GM23248 (cell line): ENCODE measurements around the gene CNOT1. TPM values are rescaled to one million over a fixed set of nuclear protein-coding genes. Genes with fewer than 3 reads are reported as not detected.

Experiments
- DNase-seq: peaks from one replicate; pipeline ENCODE4 v3.0.0-alpha.2; 2015
- H2AFZ ChIP-seq: fragments of 200-600 bp; sonication (generic); 2 replicates; pipeline ENCODE4 v1.6.1; 2016; ENCODE audit warnings: antibody characterized with exemption
- H3F3A ChIP-seq: fragments of 200-600 bp; sonication (generic); 2 replicates; pipeline ENCODE4 v1.6.1; 2016; ENCODE audit warnings: mild to moderate bottlenecking, antibody characterized with exemption, mixed run types; ENCODE audit not compliant: insufficient read depth
- H3K27ac ChIP-seq: fragments of 200-600 bp; sonication (generic); 2 replicates; pipeline ENCODE4 v1.5.1; 2016; ENCODE audit warnings: mild to moderate bottlenecking
- H3K27me3 ChIP-seq: fragments of 200-600 bp; sonication (generic); replicated peaks from 2 replicates; pipeline ENCODE4 v1.6.1; 2016; ENCODE audit warnings: mild to moderate bottlenecking; ENCODE audit not compliant: insufficient read depth
- H3K36me3 ChIP-seq: fragments of 200-600 bp; sonication (generic); 2 replicates; pipeline ENCODE4 v1.6.1; 2016; ENCODE audit warnings: low read depth, mild to moderate bottlenecking
- H3K4me1 ChIP-seq: fragments of 200-600 bp; sonication (generic); 2 replicates; pipeline ENCODE4 v1.6.1; 2016; ENCODE audit warnings: mild to moderate bottlenecking; ENCODE audit not compliant: insufficient read depth
- H3K4me2 ChIP-seq: fragments of 200-600 bp; sonication (generic); one replicate; pipeline ENCODE4 v1.6.1; 2016; ENCODE audit warnings: mild to moderate bottlenecking; ENCODE audit not compliant: unreplicated experiment
- H3K4me3 ChIP-seq: fragments of 200-600 bp; sonication (generic); 2 replicates; pipeline ENCODE4 v1.5.1; 2016; ENCODE audit warnings: mild to moderate bottlenecking
- H3K79me2 ChIP-seq: fragments of 200-600 bp; sonication (generic); 2 replicates; pipeline ENCODE4 v1.6.1; 2016; ENCODE audit warnings: mild to moderate bottlenecking; ENCODE audit not compliant: insufficient read depth
- H3K9ac ChIP-seq: fragments of 200-600 bp; sonication (generic); 2 replicates; pipeline ENCODE4 v1.6.1; 2016; ENCODE audit warnings: mild to moderate bottlenecking
- H3K9me2 ChIP-seq: fragments of 200-600 bp; sonication (generic); 2 replicates; pipeline ENCODE4 v1.6.1; 2016; ENCODE audit warnings: mixed run types, mild to moderate bottlenecking, moderate library complexity; ENCODE audit not compliant: insufficient read depth
- H3K9me3 ChIP-seq: fragments of 200-600 bp; sonication (generic); one replicate; pipeline ENCODE4 v1.6.1; 2017; ENCODE audit warnings: low read depth
- H4K20me1 ChIP-seq: fragments of 200-600 bp; sonication (generic); 2 replicates; pipeline ENCODE4 v1.6.0; 2016; ENCODE audit not compliant: insufficient read depth
- EZH2 ChIP-seq: fragments of 200-600 bp; sonication (generic); IDR thresholded peaks from 2 replicates; pipeline ENCODE4 v1.6.1; 2018; ENCODE audit warnings: antibody characterized with exemption, mild to moderate bottlenecking; ENCODE audit not compliant: insufficient read depth, poor library complexity, severe bottlenecking
- EZH2phosphoT487 ChIP-seq: fragments of 200-600 bp; sonication (generic); IDR thresholded peaks from 2 replicates; pipeline ENCODE4 v1.6.1; 2018; ENCODE audit warnings: antibody characterized with exemption, moderate library complexity, mild to moderate bottlenecking, low read depth; ENCODE audit not compliant: insufficient read depth
- WGBS, 2 experiments: methylation state at CpG; one replicate each; pipeline ENCODE4 v1.1.6; 2015 to 2017; ENCODE audit warnings: low lambda C conversion rate in 2 of 2, low coverage in 1 of 2; ENCODE audit errors: missing lambda C conversion rate in 2 of 2; 5-methylcytosine and 5-hydroxymethylcytosine counted together
- in situ Hi-C: fragments of 300-500 bp; cut with MboI; formaldehyde crosslinking; loops from 2 replicates; pipeline ENCODE4 v1.15.0; 2020
- polyA plus RNA-seq: library from polyadenylated mRNA; unstranded; fragments of >200 nt; fragmentation: Nextera tagmentation; extraction: Ambion mirVana; gene quantifications from 2 replicates; pipeline ENCODE4 v1.2.1, GENCODE V29; 2016
- total RNA-seq: library from RNA; depleted of rRNA; stranded (reverse); fragments of >200 nt; shearing (Covaris generic); gene quantifications from 2 replicates; pipeline ENCODE4 v1.2.3, GENCODE V29; 2014

CNOT1 gene
- total and polyA plus RNA-seq, 2 experiments from 2014 or later = 35.6 to 93.1 TPM

GRCh38 chr16:58478427-58478826 lies 151.2 kb downstream of the CNOT1 start:
- Histone ChIP-seq H3K79me2 (no peaks in the 10 kb centered on the region), H3F3A (no peaks in the 10 kb centered on the region), H3K27ac (no peak overlapping the region), H3K36me3 (no peaks in the 10 kb centered on the region), H3K4me1 (no peaks in the 10 kb centered on the region), H3K9me3 (no peaks in the 10 kb centered on the region), H3K27me3 (no peaks in the 10 kb centered on the region), H3K9me2 (no peaks in the 10 kb centered on the region), H3K4me2 (no peak overlapping the region), H3K9ac (no peak overlapping the region), H2AFZ (no peak overlapping the region), H3K4me3 (no peak overlapping the region), H4K20me1 (no peaks in the 10 kb centered on the region)
- no peak for DNase-seq
- TF ChIP-seq EZH2phosphoT487 = no peak
- no peak for TF ChIP-seq EZH2
- in situ Hi-C loops = loop anchor here (25.0 kb wide), 1 partner anchor 466 kb away; the partner anchor contains the start of genes USB1 and ZNF319
- WGBS, 2 experiments = 59 to 66% methylated on average over 2 of the region's 2 CpGs

DNA sequence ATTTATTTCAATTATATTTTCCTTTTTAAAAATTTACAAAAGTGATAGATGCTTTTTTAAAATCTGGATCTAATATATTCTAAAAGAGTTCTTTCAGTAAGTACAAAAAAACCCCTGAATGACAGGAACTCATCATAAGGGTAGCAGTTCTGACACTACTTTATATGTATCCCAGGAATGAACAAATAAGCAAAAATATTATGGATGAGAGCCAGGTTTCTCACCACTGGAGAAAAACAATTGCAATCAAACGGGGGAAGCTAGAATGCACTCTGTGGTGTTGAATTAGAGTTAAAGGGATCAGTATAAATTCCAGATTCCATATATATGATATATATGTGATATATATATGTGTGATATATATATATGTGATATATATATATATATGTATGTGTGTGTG lies 152.8 kb downstream of the CNOT1 start:
- Histone ChIP-seq H3K36me3 (no peaks in the 10 kb centered on the region), H3K27ac (no peak overlapping the region), H3K9ac (no peak overlapping the region), H3F3A (no peaks in the 10 kb centered on the region), H2AFZ (no peak overlapping the region), H3K4me1 (no peaks in the 10 kb centered on the region), H3K4me3 (no peak overlapping the region), H3K9me3 (no peaks in the 10 kb centered on the region), H4K20me1 (no peaks in the 10 kb centered on the region), H3K4me2 (no peak overlapping the region), H3K79me2 (no peaks in the 10 kb centered on the region), H3K9me2 (no peaks in the 10 kb centered on the region), H3K27me3 (no peaks in the 10 kb centered on the region)
- WGBS, 2 experiments = 32 to 36% methylated on average over 1 of the region's 1 CpG
- no peak for TF ChIP-seq EZH2
- no peak for TF ChIP-seq EZH2phosphoT487
- no peak for DNase-seq
- in situ Hi-C loops = loop anchor here (25.0 kb wide), 1 partner anchor 464 kb away; the partner anchor contains the start of genes USB1 and ZNF319

DNA sequence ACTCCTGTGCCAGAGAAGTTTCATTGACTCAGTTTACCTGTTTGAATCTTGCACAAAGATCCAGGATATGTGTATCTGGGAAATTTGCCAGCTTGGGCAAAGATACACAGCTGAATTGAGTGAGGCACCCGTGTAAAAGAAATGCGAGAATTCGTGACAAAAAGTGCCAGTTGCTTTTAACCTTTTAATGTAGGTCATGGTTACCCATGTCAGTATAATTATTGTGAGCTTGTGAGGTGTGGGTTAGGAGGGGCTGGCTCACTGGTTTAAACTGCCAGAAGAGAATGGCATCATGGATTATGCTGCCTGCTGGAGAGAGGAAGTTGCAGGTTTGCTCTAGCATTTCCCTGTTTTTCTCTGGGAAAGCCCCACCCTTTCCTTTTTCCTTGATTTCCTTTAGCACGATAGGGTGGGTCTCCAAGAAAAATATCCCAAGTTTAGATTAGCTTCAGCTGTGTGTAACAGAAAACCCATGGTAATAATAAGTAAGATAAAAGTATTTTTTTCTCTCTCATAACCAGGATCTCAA lies 154.5 kb downstream of the CNOT1 start:
- Histone ChIP-seq H4K20me1 (no peaks in the 10 kb centered on the region), H2AFZ (no peak overlapping the region), H3F3A (no peaks in the 10 kb centered on the region), H3K4me3 (no peak overlapping the region), H3K79me2 (no peaks in the 10 kb centered on the region), H3K4me2 (no peak overlapping the region), H3K4me1 (no peaks in the 10 kb centered on the region), H3K27me3 (peaks cover 3% of the 10 kb centered on the region; the same call in 1 of the 2 replicates), H3K36me3 (no peaks in the 10 kb centered on the region), H3K27ac (no peak overlapping the region), H3K9me2 (no peaks in the 10 kb centered on the region), H3K9ac (no peak overlapping the region), H3K9me3 (no peaks in the 10 kb centered on the region)
- TF ChIP-seq EZH2phosphoT487 (no peak), EZH2 (no peak)
- in situ Hi-C loops = loop anchor here (25.0 kb wide), 1 partner anchor 463 kb away; the partner anchor contains the start of genes USB1 and ZNF319
- no peak for DNase-seq
- whole genome bisulfite sequencing, 2 experiments = 11 to 18% methylated on average over 4 of the region's 4 CpGs

DNA sequence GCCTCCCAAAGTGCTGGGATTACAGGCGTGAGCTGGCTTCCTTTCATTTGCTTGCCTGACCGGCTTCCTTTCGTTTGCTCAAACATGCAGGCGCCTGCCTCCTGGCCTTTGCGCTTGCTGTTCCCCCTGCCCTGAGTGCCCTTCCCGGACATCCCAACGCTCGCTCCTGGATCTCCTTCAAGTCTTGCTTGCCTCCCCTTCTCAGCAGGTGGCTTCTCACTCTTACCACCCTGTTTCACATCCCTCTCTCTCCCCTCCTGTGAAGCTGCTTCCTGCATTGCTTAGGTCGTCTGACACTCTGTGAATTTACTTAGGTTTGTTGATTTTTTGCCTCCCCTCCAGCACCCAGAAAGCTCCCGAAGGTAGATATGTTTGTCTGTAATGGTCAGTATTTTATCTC lies 155.3 kb downstream of the CNOT1 start:
- H3K4me2 ChIP-seq = no peak overlapping the region
- no peak for DNase-seq
- no peak overlapping the region for H3K27ac ChIP-seq
- H3K9ac ChIP-seq = no peak overlapping the region
- WGBS, 2 experiments = 65 to 71% methylated on average over 10 of the region's 10 CpGs
- no peaks in the 10 kb centered on the region for H3K9me2 ChIP-seq
- H3K4me1 ChIP-seq = no peaks in the 10 kb centered on the region
- no peaks in the 10 kb centered on the region for H3K79me2 ChIP-seq
- H3K27me3 ChIP-seq = peaks cover 11% of the 10 kb centered on the region
- TF ChIP-seq EZH2phosphoT487 = no peak
- TF ChIP-seq EZH2 = no peak
- no peaks in the 10 kb centered on the region for H4K20me1 ChIP-seq
- H2AFZ ChIP-seq = no peak overlapping the region
- H3K9me3 ChIP-seq = no peaks in the 10 kb centered on the region
- in situ Hi-C loops = no loop called here
- no peaks in the 10 kb centered on the region for H3K36me3 ChIP-seq
- no peak overlapping the region for H3K4me3 ChIP-seq
- H3F3A ChIP-seq = no peaks in the 10 kb centered on the region
